ENCODE data around the gene NODAL.
A peak's percentile ranks its signal among the peaks of the same experiment; 100 is the strongest.
"Not testable (repeated sequence)": the region's sequence is repeated elsewhere in the genome, so short reads cannot be mapped to it uniquely, and the experiment has no call there.

NODAL gene

DNA sequence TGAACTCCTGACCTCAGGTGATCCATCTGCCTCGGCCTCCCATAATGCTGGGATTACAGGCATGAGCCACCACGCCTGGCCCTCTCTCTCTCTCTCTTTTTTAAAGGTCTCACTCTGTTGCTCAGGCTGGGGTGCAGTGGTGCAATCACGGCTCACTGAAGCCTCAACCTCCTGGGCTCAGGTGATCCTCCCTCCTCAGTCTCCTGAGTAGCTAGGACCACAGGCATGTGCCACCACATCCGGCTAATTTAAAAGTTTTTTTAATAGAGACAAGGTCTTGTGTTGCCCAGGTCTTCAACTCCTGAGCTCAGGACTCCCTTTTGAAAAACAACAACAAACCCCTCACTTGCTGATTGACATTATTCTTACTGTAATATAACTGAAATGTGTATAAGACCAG lies 48.7 kb upstream of the NODAL start (continued):
- TF ChIP-seq ZSCAN23 (tag by site-specific recombination; IDR thresholded peaks at IDR 0.05), result no peak

DNA sequence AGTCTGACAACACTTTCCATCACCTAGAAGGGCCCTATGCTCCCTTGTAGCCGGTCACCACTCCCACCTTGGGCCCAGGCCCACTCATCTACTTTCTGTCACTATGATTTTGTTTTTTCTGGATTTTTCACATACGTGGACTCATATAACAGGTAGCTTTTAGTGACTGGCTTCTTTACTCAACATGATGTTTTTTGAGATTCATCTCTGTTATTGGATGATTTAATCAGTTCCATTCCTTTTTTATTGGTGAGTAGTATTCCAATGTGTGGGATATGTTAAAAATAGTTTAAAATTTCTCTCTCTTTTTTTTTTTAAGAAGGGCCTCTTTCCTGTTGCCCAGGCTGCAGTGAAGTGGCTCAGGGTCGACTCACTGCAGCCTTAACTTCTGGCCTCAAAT lies 46.3 kb upstream of the NODAL start:
- POLR2A ChIA-PET, result no interaction called here
- peaks cover 0 to 20% of the 10 kb centered on the region in 2 experiments; a peak in 2 of 3 replicates for H3K36me3 ChIP-seq (ENCODE audit: control insufficient read depth in 2 of 2, insufficient read depth in 1 of 2, low read length in 2 of 2)
- no peak overlapping the region for H3K27ac ChIP-seq (ENCODE audit: extremely low read depth, low read depth, low read length)
- H3K9me3 ChIP-seq (ENCODE audit: control insufficient read depth, insufficient read depth, low read depth, low read length), result no peaks in the 10 kb centered on the region
- no peak overlapping the region for H3K4me3 ChIP-seq (ENCODE audit: low read depth, low read length)
- no peaks in the 10 kb centered on the region; the same call in 1 of the 2 replicates for H3K4me1 ChIP-seq (ENCODE audit: control insufficient read depth, insufficient read depth, low read length)
- TF ChIP-seq HOXD13 (CRISPR knock-in tag; IDR thresholded peaks at IDR 0.05; ENCODE audit: borderline replicate concordance) (no peak), SP2 (tag by site-specific recombination; IDR thresholded peaks at IDR 0.05) (no peak), ZNF202 (tag by site-specific recombination; IDR thresholded peaks at IDR 0.05; ENCODE audit: borderline replicate concordance) (no peak), ZNF626 (tag by site-specific recombination; IDR thresholded peaks at IDR 0.05) (no peak), ZNF664 (tag by site-specific recombination; IDR thresholded peaks at IDR 0.05) (peak; percentile 80), ZNF146 (tag by site-specific recombination; IDR thresholded peaks at IDR 0.05) (peak; percentile 85)
- CTCF ChIA-PET, result no interaction called here

DNA sequence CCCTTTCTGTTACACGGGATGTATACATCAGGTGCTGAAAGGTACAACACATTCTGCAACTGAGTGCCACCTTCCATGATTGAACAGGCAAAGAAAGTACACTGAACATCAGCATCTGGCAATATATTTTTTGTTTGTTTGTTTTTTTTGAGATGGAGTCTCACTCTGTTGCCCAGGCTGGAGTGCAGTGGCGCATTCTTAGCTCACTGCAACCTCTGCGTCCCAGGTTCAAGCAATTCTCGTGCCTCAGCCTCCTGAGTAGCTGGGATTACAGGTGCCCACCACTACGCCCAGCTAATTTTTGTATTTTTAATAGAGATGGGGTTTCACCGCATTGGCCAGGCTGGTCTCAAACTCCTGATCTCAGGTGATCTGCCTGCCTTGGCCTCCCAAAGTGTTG lies 42.4 kb upstream of the NODAL start:
- peaks cover 0 to 31% of the 10 kb centered on the region in 2 experiments; a peak in 2 of 3 replicates for H3K36me3 ChIP-seq (ENCODE audit: control insufficient read depth in 2 of 2, insufficient read depth in 1 of 2, low read length in 2 of 2)
- H3K9me3 ChIP-seq (ENCODE audit: control insufficient read depth, insufficient read depth, low read depth, low read length); POLR2A ChIA-PET; H3K27ac ChIP-seq (ENCODE audit: extremely low read depth, low read depth, low read length); H3K4me3 ChIP-seq (ENCODE audit: low read depth, low read length); H3K4me1 ChIP-seq (ENCODE audit: control insufficient read depth, insufficient read depth, low read length): not testable (repeated sequence)
- CTCF ChIA-PET, result interaction anchor here (0.5 to 0.6 kb wide), 2 partner anchors 11 to 1213 kb away, joined by 3 read pairs; no protein-coding TSS in a partner anchor
- TF ChIP-seq ZNF121 (tag by site-specific recombination; IDR thresholded peaks at IDR 0.05), result peak; percentile 85

- Histone ChIP-seq H3K4me1 (ENCODE audit: control insufficient read depth, insufficient read depth, low read length) (peaks cover 6% of the 10 kb centered on the region), H3K4me3 (ENCODE audit: low read depth, low read length) (no peak overlapping the region), H3K36me3 (ENCODE audit: control insufficient read depth in 2 of 2, insufficient read depth in 1 of 2, low read length in 2 of 2) (peaks cover 0 to 31% of the 10 kb centered on the region in 2 experiments; a peak in 2 of 3 replicates), H3K9me3 (ENCODE audit: control insufficient read depth, insufficient read depth, low read depth, low read length) (no peaks in the 10 kb centered on the region), H3K27ac (ENCODE audit: extremely low read depth, low read depth, low read length) (no peak overlapping the region)
- CTCF ChIA-PET, result interaction anchor here (0.6 kb wide), 1 partner anchor 11 kb away, joined by 3 read pairs; no protein-coding TSS in a partner anchor
- POLR2A ChIA-PET, result no interaction called here
- no peak for TF ChIP-seq ZNF571 (tag by site-specific recombination; IDR thresholded peaks at IDR 0.05)
- TF ChIP-seq, protein P1, sequence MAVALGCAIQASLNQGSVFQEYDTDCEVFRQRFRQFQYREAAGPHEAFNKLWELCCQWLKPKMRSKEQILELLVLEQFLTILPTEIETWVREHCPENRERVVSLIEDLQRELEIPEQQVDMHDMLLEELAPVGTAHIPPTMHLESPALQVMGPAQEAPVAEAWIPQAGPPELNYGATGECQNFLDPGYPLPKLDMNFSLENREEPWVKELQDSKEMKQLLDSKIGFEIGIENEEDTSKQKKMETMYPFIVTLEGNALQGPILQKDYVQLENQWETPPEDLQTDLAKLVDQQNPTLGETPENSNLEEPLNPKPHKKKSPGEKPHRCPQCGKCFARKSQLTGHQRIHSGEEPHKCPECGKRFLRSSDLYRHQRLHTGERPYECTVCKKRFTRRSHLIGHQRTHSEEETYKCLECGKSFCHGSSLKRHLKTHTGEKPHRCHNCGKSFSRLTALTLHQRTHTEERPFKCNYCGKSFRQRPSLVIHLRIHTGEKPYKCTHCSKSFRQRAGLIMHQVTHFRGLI (tag by site-specific recombination; IDR thresholded peaks at IDR 0.05), result peak; percentile 69
- no peak for TF ChIP-seq SALL2 (tag by site-specific recombination; IDR thresholded peaks at IDR 0.05; ENCODE audit: borderline replicate concordance)
- peak; percentile 2; the same call in 1 of the 2 replicates for TF ChIP-seq SP2 (tag by site-specific recombination; IDR thresholded peaks at IDR 0.05)
- TF ChIP-seq, protein P2, sequence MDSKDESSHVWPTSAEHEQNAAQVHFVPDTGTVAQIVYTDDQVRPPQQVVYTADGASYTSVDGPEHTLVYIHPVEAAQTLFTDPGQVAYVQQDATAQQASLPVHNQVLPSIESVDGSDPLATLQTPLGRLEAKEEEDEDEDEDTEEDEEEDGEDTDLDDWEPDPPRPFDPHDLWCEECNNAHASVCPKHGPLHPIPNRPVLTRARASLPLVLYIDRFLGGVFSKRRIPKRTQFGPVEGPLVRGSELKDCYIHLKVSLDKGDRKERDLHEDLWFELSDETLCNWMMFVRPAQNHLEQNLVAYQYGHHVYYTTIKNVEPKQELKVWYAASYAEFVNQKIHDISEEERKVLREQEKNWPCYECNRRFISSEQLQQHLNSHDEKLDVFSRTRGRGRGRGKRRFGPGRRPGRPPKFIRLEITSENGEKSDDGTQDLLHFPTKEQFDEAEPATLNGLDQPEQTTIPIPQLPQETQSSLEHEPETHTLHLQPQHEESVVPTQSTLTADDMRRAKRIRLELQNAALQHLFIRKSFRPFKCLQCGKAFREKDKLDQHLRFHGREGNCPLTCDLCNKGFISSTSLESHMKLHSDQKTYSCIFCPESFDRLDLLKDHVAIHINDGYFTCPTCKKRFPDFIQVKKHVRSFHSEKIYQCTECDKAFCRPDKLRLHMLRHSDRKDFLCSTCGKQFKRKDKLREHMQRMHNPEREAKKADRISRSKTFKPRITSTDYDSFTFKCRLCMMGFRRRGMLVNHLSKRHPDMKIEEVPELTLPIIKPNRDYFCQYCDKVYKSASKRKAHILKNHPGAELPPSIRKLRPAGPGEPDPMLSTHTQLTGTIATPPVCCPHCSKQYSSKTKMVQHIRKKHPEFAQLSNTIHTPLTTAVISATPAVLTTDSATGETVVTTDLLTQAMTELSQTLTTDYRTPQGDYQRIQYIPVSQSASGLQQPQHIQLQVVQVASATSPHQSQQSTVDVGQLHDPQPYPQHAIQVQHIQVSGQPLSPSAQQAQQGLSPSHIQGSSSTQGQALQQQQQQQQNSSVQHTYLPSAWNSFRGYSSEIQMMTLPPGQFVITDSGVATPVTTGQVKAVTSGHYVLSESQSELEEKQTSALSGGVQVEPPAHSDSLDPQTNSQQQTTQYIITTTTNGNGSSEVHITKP (tag by site-specific recombination; IDR thresholded peaks at IDR 0.05), result peak; percentile 35; the same call in 1 of the 2 replicates
- TF ChIP-seq ZNF600 (tag by site-specific recombination; IDR thresholded peaks at IDR 0.05), result peak; percentile 40; the same call in 1 of the 2 replicates
- peak; percentile 89 for TF ChIP-seq ZFP3 (tag by site-specific recombination; IDR thresholded peaks at IDR 0.05; ENCODE audit: low read depth)
Observed at GRCh38 chr10:70482982-70483760, 41.7 kb upstream of the NODAL start.

All from HEK293 (cell line).